Urothelium cell line (cell line): ENCODE results near the gene EEFSEC.

Experiments
- DNase-seq: peaks from one replicate; pipeline ENCODE4 v3.0.0; 2011; ENCODE audit warnings: low spot score, mixed read lengths
- FAIRE-seq: peaks from 2 replicates; lab custom pipeline; 2011; peaks lifted over from hg19 to GRCh38; lab: Jason Lieb, UNC

The EEFSEC gene

DNA sequence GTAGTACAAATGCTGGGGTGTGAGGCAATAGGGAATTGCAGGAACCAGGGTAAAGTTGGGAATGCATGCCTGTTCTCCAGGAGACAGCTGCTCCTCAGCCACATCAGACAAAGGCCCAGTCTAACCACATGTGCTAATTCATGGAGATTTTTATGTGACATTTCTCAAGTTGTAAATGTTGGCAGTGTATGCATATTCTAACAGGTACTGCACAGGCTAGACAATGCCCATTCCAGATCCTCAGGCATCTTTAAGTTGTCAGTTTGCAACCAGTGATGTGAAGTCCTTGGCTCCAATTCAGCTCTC is 84.9 kb downstream of the EEFSEC start:
- no peak for DNase-seq

DNA sequence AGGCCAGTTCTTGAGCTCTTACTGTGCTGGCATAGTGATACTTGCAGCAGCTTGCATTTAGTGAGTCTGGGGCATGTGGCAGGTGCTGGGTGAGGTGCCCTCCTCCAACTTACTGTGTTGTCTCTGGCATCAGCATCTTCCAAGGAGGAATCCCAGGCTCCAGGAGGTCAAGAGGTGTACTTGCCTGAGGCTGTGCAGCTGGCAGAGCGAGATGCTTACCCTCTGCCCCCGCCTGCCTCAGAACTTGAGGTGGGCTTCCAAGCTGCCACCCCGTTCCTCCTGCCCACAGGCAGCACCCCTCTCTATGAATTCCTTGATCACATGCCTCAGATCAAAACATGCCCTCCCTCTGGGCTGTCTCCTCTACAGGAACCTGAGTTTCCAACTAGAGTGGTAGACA is 86.0 kb downstream of the EEFSEC start:
- DNase-seq (no peak), FAIRE-seq (no peak)

More for the DNA sequence above, 84.9 kb downstream of the EEFSEC start:
- FAIRE-seq: no peak

DNA sequence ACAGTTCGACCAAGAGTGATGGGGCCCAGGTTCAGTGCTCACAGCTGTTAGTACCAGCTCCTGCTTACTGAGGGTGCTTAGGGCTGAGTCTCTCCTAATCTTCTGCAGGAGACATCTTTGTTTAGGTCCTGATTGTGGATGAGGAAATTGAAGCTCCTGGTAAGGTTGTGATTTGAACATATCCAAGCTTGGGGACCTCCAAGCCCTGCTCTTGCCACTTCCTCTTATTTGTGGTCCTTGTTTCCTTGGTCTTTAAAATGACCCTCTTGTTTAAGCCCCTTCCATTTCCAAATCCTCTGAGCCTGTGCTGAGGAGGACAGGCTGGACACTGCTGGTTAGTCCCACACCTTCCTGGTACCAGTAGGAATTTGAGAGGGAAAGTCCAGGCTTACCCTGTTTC is 87.0 kb downstream of the EEFSEC start:
- FAIRE-seq (peak; percentile 5), DNase-seq (no peak)

DNA sequence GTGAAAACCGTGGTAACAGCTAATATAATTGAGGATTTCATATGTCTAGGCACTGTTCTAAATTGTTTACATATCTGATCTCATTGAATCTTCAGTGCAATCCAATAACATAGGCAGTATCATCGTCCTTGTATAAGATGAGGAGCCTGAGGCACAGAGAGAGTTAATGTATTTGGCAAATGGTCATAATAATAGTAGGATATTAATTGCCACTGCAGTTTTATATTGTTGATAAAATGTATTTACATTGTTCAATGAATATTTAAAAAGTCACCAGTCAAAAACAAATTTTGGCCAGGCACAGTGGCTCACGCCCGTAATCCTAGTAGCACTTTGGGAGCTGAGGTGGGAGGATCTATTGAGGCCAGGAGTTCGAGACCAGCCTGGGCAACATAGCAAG is 88.5 kb downstream of the EEFSEC start:
- no peak for FAIRE-seq
- DNase-seq: no peak

DNA sequence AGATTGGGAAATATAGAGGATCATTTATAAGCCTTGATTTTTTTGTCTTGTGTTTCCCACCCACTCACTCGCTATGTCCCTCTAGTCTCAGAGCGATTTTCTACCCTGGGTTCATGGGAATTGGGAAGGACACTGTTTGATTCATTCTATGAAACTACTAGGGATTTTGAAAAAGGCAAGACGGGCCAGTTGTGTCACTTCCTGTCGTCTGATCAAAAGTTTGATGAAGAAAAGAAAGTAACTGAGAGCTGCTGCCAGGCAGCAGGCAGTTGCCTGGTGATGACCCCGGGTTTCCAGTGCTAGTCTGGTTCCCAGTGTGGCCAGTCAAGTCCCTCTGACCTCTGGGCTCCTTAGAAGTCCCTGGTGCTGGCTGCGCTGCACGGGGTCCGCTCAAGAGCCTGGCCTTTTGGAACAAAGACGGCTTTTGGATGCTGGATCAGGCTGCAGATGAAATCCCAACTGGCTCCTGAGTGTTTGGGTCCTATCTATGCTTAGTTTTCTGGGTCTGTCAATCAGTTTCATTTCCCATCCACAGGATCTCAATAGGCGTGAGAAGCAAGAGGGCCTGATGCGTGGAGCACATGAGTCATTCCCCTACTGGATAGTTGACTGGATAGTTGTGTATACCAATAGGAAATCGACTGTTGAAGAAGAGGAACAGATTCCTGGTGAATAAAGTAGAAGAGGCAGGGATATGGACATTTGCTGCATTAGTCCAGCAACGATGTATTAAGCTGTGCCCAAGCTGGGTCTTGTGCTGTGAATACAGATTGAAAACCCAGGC is 89.7 kb downstream of the EEFSEC start:
- DNase-seq: no peak
- FAIRE-seq: no peak

DNA sequence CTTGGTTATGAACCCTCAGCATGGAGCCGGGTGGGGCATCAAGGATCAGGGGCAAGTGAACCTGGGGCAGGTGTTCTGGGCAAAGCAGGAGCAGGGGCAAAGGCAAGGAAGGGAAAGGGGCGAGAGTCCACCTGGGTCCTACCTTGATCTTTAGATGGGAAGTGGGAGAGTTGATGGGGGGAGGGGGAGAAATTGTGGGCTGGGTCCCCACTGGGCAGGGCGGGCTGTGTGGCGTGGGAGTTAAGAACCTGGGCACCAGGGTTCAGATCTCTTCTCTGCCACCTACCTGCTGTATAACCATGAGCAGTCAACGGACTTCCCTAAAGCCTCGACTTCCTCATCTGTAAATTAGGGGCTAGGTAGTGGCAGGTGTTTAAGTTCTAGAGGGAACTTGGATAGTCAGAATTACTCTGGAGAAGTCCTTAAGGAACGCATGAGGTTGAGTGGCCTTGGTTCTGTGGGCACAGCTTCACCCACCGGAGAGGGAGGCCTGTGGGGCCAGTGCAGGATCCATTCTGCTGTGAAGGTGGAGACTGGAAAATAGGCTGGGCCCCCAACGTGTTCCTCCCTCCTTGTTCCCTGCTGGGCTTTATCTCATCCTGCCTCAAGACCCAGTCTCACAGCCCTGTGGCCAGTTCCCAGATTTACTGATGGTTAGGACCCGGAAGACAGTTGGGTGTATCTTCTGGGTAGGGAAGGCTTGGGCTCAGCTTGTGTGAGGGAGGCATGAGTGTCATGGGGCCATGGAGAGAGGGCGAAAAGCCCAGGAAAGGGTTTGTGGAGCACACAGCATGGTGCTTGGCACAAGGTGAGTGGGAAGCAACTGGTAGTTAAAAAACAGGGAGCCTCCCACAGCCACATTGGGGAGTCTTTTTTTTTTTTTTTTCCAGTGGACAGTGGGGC is 90.6 kb downstream of the EEFSEC start:
- no peak for FAIRE-seq
- no peak for DNase-seq

DNA sequence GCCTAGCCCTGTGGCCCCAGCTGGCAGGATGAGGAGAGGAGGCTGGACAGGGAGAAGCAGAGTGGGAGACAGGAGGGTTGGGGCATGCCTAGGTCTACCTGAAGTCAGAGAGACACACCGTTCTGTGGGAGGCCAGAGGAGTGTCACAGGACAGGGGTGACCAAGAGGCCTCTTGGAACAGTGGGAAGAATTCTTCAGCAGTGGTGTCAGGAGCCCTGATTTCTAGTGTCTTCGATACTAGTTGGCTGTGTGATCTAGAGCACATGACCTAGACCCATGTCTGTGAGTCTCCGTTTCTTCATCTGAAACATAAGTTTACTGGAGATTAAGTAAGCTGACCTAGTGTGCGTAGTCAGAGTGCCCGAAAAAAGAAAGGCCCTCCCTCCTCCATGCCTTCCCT is 92.2 kb downstream of the EEFSEC start:
- DNase-seq: no peak
- no peak for FAIRE-seq

DNA sequence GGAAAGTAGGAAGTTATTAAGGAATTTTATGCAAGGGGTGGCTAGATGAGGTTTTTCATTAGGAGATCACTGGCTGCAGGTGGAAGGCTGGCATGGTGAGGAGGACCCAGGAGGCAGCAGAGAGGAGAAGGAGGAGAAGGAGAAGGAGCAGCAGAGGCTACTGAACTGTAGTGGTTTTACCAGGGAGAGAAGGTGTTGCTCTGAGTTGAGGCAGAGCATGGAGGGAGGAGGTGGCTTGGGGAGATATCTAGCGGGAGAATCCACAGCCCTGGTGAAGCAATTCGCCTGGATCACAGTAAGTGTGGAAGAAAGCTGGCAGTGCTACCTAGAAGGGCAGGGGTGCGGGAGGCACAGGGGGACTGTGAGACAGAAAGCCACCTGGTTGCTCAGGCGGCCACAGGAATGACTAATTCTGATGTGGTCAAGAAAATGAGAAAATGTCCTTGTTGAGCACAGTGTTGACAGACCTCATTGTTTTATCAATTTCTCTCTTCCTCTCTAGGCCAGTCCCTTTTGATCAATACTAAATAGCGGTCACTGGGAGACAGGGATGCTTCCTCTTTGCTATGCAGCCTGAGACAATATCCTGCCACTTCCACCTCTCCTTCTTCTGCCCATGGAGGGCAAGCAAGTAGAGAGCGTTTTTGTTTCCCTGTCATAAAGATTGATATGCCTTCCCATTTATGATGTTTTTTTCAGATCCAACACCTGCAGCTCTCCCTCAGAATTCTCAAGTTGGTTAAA is 94.6 kb downstream of the EEFSEC start:
- no peak for DNase-seq
- FAIRE-seq: no peak

DNA sequence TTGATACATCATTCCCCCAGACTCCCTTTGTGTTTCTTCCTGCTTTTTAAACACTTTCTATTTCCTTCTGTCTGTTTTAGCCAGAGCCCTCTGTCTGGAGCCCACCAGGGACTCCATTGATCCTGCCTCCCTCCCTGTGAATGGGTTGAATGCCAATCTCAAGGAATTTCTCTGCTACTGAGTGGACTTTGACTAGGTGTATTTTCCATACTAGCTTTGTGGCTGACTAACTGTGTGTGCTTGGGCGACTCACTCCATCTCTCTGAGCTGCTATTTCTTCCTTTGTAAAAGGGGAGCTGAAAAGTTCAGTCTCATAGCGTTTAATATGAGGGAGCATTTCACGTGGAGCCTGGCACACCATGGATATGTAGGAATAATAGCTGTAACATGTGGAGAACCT is 98.8 kb downstream of the EEFSEC start:
- DNase-seq (no peak), FAIRE-seq (no peak)

DNA sequence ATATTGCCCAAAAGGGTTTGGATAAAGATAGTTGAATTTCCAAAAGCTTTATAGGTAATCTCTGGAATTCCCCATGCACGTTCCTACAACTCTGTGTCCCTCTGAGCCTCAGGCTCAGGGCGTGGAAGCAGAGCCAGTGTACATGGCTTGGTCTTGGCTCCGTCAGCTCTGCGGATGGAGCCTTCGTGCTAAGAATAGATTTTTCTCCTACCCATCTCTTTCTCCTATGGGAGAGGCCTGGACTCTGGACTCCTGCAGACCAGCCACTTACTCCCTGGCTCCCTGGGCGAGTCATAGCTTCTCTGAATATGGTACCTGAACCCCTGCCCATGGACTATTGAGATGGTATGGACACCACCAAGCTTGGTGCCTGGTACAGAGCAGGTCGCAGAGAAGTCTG is 99.9 kb downstream of the EEFSEC start:
- DNase-seq (no peak), FAIRE-seq (no peak)

DNA sequence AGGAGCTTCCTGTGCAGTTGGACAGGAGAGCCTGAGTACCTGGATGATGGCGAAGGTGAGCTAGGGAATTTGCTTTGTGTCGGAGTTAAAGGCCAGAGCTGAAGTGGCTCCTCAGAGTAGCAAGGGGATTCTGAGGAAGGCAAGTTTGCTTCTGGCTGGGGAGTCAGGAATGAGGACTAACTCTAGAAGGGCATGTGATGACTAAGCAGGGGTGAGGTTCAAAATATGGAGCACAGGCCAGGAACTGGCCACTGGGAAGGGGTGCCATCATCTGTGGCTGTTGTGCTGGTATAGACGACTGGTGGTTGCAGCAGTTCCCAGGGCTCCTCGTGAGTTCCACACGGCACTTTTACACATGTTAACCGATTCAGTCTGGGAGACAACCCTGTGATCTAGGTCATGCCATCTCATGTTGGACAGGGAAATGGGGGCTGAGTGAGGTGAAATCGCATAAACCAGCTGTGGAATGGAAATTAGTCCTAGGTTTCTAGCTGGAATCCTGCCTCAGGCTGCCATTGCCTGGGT is 100.8 kb downstream of the EEFSEC start:
- no peak for FAIRE-seq
- DNase-seq: no peak

DNA sequence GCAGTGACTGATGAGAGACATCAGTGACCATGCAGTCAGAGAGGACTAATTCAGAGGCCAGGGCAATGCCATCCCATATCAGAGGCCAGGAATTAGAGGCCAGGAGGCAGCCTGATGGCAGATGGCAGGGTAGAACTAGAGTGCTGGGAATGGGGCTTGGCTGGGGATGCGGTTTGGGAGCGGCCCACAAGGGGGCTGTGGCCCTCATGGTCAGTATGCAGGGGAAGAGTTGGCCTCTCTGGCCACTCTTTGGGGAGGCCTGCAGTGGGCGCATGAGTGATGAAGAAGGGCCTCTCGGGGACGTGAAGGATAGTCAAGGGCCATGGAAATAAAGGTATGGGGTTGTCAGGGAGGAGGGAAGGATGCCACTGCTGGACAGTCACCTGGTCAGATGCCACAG is 101.7 kb downstream of the EEFSEC start:
- FAIRE-seq (no peak), DNase-seq (no peak)

DNA sequence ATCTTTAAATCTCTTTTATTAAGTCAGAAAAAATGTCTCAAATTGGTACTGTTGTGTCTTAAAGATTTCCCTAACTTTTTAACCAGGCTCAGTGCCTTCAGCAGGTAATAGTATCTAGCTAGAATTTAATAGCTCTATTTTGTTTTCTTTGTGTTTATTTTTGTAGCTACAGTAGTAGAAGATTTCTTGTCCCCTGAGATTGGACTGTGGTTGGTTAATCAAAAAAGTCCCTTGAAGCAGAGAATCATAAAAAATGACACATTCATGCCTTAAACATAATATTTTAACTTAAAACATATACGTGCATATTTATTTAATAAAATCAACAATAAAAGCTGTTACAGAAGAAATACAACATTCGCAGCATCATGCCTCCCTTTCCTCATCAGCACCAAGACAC is 102.8 kb downstream of the EEFSEC start:
- no peak for FAIRE-seq

DNA sequence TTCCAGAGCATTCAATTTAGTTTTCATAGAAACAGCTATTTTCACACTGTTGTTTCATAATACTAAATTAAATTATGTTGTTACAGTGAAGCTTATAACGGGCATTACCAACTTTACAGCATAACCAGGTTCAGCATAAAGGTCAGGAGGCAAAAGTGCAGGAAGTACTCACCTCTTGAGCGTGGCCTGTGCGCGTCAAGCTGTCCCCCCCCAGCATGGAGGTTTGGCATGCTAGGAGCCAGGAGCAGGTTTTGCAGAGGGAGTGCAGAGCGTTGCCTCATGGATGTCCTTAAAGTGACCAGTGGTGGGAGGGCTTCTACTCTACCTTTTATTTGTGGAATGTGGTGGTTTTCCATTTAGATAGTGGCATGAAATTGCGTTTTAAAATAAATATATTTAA is 104.4 kb downstream of the EEFSEC start:
- DNase-seq: no peak
- no peak for FAIRE-seq

More for the DNA sequence above, 102.8 kb downstream of the EEFSEC start:
- no peak for DNase-seq

DNA sequence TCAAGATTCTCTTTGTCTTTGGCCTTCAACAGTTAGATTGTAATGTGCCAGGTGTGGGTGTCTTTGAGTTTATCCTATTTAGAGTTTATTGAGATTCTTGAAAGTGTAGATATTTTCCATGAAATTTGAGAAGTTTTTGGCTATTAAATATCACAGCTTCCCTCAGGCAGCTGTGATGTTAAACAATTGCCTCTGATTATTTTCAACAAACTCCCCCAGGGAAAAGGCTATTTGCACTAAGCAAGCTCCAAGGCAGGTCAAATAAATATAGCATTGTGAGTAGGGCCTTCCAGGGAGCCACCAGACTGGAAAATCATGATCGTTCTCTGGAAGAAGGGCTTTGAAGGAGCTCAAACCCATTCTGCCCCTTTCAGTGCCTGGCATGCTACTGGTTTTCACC is 107.0 kb downstream of the EEFSEC start:
- no peak for FAIRE-seq

DNA sequence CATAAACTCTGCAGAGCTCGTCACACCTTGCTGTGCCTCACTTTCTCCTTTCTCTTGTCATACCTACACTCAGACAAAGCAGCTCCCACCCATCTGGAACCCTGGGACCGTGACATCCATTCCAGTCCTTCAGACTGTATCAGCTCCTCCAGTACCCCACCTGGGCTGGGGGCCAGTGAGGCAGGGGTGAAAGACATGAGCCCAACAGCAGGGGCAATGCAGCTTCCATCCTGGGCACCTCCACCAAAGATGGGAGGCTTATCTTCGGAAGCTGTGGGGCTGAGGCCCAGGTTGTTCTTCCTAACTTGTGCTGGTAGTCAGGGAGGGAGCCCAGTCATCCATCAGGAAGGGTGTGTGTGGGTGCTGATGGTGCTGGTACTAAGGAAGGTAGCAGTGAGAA is 109.2 kb downstream of the EEFSEC start:
- FAIRE-seq: no peak
- DNase-seq: no peak

More for the DNA sequence above, 107.0 kb downstream of the EEFSEC start:
- no peak for DNase-seq

DNA sequence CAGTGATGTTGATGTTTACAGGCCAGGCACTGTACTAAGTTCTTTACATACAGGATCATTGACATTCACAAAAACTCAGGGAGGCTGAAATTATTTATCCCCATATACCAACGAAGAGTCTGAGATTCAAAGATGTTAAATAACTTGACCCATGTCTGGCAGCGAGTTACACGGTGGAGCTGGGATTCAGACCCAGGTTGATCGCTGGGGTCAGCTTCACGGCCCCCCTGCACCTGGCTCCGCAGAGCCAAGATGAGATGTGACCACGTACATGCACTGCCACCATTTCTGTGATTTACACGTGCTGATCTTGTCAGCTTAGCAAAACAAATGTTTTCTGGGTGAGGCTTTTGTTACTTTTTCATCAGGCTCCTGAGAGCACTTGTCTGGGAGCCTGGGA is 109.8 kb downstream of the EEFSEC start:
- DNase-seq (no peak), FAIRE-seq (no peak)

DNA sequence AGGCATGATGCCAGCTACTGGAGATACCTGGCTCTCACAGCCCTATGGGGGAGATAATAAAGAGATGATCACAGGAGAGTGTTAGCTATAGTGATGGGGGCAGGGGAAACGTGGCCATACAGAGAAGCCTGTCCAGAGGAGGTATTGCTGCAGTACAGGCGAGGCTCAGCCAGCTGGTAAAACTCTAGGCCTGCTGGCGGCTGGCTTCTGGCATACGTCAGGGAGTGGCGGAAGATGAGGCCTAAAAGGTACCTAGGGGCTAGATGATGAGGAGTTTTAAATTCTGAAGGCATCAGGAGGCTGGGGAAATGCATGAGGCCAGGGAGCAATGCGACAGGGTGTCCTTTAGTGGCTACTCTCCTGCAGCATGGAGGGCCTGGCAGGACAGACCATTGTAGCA is 110.7 kb downstream of the EEFSEC start:
- no peak for FAIRE-seq
- DNase-seq: no peak

DNA sequence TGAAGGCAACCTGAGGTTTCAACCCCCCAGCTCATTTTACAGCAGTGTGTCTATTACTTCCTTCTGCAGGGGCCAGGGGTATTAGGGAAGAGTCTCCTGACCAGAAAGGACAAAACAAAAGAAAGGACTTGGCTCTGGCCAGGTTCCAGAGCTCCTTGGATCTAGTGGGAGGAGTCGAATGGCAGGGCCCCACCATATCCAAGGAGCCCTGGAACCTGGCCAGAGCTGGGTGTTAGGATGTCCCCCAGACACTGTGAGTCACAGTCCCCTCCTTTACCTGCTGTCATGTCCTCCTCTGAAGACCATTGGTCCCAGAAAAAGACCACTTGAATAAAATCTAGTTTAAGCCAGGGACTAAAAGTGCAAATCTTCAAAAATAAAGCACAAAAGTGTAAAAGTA is 113.2 kb downstream of the EEFSEC start:
- DNase-seq (peak; percentile 23), FAIRE-seq (no peak)

DNA sequence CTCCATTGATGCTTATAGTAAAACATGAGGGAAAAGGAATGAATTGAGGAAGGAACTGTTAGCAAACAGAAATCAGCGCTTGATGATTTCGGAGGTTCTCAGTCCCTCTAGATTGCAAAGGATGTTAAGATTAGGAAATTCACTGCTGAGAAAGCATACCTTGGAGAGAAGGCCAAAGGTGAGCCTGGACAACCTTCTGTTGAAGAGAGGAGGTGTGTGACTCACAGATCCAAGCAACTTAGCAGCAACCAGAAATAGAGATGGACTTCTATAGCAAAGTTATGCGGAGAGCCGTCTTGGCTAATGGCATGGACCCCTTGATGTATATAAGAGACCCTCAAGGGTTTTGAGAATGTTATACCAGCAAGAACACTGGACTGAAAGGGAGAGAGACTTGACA is 114.3 kb downstream of the EEFSEC start:
- FAIRE-seq (no peak), DNase-seq (no peak)

DNA sequence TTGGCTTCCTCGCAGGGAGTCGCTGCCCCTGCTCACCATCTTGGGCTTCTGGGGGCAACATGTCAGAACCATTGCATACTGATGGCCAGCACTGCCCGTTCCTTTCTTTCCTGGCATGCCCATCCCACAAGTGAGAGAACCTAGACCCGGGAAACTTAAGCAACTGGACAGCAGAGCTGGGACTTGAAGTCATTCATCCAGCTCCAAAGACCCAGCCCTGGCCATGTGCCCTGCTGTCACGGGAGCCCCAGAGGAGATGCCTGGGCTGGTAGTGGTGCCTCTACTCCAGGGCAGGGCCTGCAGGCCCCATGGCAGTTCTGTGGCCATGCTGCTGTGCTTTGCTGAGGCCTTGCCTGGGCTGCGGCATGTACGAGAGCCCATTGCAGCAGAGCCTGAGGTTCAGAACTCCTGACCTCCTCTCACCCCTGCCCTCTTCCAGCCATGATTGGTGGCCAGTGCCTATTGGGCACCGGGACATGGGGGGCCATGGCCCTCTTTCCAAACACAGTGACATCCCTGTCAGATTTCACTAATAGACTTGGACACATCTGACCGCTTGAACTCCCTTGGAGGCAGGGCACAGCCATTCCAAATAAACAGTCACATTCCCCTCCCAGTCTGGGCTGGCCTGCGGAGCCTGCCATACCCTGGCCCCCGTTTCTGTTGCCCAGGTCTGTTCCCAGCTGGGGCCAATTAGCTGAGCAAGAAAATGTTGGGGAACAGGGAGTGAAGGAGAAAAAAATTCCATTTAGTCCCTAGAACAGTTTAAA is 115.9 kb downstream of the EEFSEC start:
- no peak for FAIRE-seq
- no peak for DNase-seq
